Lower lobe of right lung (tissue), 2 donors: Measurements from ENCODE around the gene EIF4B. TPM values are rescaled to one million over a fixed set of nuclear protein-coding genes. Genes with fewer than 3 reads are reported as not detected.

ENCODE experiments used
- ATAC-seq, 2 donors: fragments of 200-7000 bp; cut with Tn5 transposase; one replicate each; pipeline ENCODE4 v1.9.1; 2020 to 2022; ENCODE audit warnings: mild to moderate bottlenecking in 2 of 2, moderate library complexity in 2 of 2
- DNase-seq: peaks from one replicate; pipeline ENCODE4 v3.0.0-alpha.2; 2020
- H3K27ac ChIP-seq: fragments of 200-600 bp; one replicate; pipeline ENCODE4 v1.8.0; 2022
- H3K27me3 ChIP-seq: fragments of 200-600 bp; one replicate; pipeline ENCODE4 v1.8.0; 2022; ENCODE audit warnings: low read depth
- H3K36me3 ChIP-seq: fragments of 200-600 bp; one replicate; pipeline ENCODE4 v1.8.0; 2022; ENCODE audit warnings: mild to moderate bottlenecking
- H3K4me1 ChIP-seq: fragments of 200-600 bp; one replicate; pipeline ENCODE4 v1.8.0; 2022
- H3K4me3 ChIP-seq: fragments of 200-600 bp; one replicate; pipeline ENCODE4 v1.8.0; 2022; ENCODE audit warnings: mild to moderate bottlenecking
- H3K9me3 ChIP-seq: fragments of 200-600 bp; one replicate; pipeline ENCODE4 v1.8.0; 2022
- CTCF ChIP-seq: fragments of 200-600 bp; IDR thresholded peaks from one replicate; pipeline ENCODE4 v1.8.0; 2022; ENCODE audit warnings: antibody characterized with exemption, mild to moderate bottlenecking
- intact Hi-C: fragments of 100-400 bp; cut with DNase I; formaldehyde crosslinking; loops from one replicate; pipeline ENCODE4 v1.11.0; 2022
- total RNA-seq: library from RNA; stranded (reverse); fragmentation: NEBNext Ultra II Directional; extraction: Animal tissue kit (Norgen Biotek cat#: 25700); gene quantifications from one replicate; pipeline ENCODE4 v1.2.1, GENCODE V29; 2021
- donor health status: DM: no; HTN: yes; CAD: no; lungs with severe emphysema.

The EIF4B gene
- total RNA-seq, 1 donor from 2014 or later: 453 TPM

GRCh38 chr12:52977170-52977569 is 29.1 kb upstream of the EIF4B start:
- Histone ChIP-seq H3K27ac (no peak overlapping the region), H3K9me3 (no peaks in the 10 kb centered on the region), H3K36me3 (no peaks in the 10 kb centered on the region), H3K4me3 (no peak overlapping the region), H3K4me1 (peaks cover 6% of the 10 kb centered on the region), H3K27me3 (no peaks in the 10 kb centered on the region)
- intact Hi-C loops: no loop called here
- DNase-seq: no peak
- no peak for TF ChIP-seq CTCF
- no peak for ATAC-seq

GRCh38 chr12:52980096-52980649 is 26.1 kb upstream of the EIF4B start:
- Histone ChIP-seq H3K4me1 (peaks cover 2% of the 10 kb centered on the region), H3K27ac (no peak overlapping the region), H3K36me3 (no peaks in the 10 kb centered on the region), H3K27me3 (no peaks in the 10 kb centered on the region), H3K9me3 (no peaks in the 10 kb centered on the region), H3K4me3 (no peak overlapping the region)
- no peak for TF ChIP-seq CTCF
- ATAC-seq (no peak), DNase-seq (no peak)
- intact Hi-C loops: loop anchor here (10.0 kb wide), 1 partner anchor 95 kb away; no protein-coding TSS in a partner anchor

GRCh38 chr12:52980650-52981423 is 25.4 kb upstream of the EIF4B start:
- DNase-seq: peak; percentile 88
- H3K9me3 ChIP-seq: no peaks in the 10 kb centered on the region
- intact Hi-C loops: loop anchor here (10.0 kb wide), 1 partner anchor 96 kb away; no protein-coding TSS in a partner anchor
- H3K27ac ChIP-seq: no peak overlapping the region
- ATAC-seq: peak; percentile 95
- TF ChIP-seq CTCF: peak; percentile 98
- H3K4me1 ChIP-seq: no peaks in the 10 kb centered on the region
- H3K36me3 ChIP-seq: no peaks in the 10 kb centered on the region
- H3K4me3 ChIP-seq: no peak overlapping the region
- peaks cover 4% of the 10 kb centered on the region for H3K27me3 ChIP-seq

GRCh38 chr12:52984136-52984535 is 22.1 kb upstream of the EIF4B start:
- Histone ChIP-seq H3K27me3 (peaks cover 4% of the 10 kb centered on the region), H3K27ac (no peak overlapping the region), H3K4me1 (no peaks in the 10 kb centered on the region), H3K36me3 (no peaks in the 10 kb centered on the region), H3K4me3 (no peak overlapping the region), H3K9me3 (no peaks in the 10 kb centered on the region)
- no peak for ATAC-seq
- DNase-seq: no peak
- intact Hi-C loops: loop anchor here (10.0 kb wide), 1 partner anchor 99 kb away; no protein-coding TSS in a partner anchor
- TF ChIP-seq CTCF: no peak

GRCh38 chr12:52988898-52989297 is 17.4 kb upstream of the EIF4B start:
- ATAC-seq: no peak

More at GRCh38 chr12:52988898-52989297, 17.4 kb upstream of the EIF4B start:
- Histone ChIP-seq H3K4me1 (no peaks in the 10 kb centered on the region), H3K27ac (no peak overlapping the region), H3K9me3 (no peaks in the 10 kb centered on the region), H3K36me3 (no peaks in the 10 kb centered on the region), H3K27me3 (peaks cover 4% of the 10 kb centered on the region), H3K4me3 (no peak overlapping the region)
- intact Hi-C loops: loop anchor here (10.0 kb wide), 1 partner anchor 104 kb away; no protein-coding TSS in a partner anchor
- DNase-seq: no peak
- no peak for TF ChIP-seq CTCF
